Renal pelvis (tissue), 4 donors: ENCODE measurements around the gene TRIM58. TPM values are rescaled to one million over a fixed set of nuclear protein-coding genes. Genes with fewer than 3 reads are reported as not detected.

ENCODE experiments used
- DNase-seq: peaks from one replicate; pipeline ENCODE4 v3.0.0-alpha.2; 2013
- polyA plus RNA-seq, 3 donors: library from polyadenylated mRNA; unstranded; fragments of 120-200 nt; gene quantifications; one replicate each; pipeline ENCODE4 v1.2.1, GENCODE V29; 2013; ENCODE audit not compliant: insufficient read length in 3 of 3

TRIM58 gene
- polyA plus RNA-seq, 3 donors: 0.75 to 1.9 (median 1.1) TPM

GRCh38 chr1:247884797-247885413 lies 27.9 kb downstream of the TRIM58 start:
- no peak for DNase-seq

GRCh38 chr1:247895163-247895637 lies 38.2 kb downstream of the TRIM58 start, which contains the start of gene OR2W3:
Gene OR2W3 (plus strand): TSS chr1:247895587. CDS start chr1:247895587, 0 bp downstream.
- DNase-seq: no peak

DNA sequence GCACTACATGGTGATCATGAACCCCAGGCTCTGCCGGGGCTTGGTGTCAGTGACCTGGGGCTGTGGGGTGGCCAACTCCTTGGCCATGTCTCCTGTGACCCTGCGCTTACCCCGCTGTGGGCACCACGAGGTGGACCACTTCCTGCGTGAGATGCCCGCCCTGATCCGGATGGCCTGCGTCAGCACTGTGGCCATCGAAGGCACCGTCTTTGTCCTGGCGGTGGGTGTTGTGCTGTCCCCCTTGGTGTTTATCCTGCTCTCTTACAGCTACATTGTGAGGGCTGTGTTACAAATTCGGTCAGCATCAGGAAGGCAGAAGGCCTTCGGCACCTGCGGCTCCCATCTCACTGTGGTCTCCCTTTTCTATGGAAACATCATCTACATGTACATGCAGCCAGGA lies 39.0 kb downstream of the TRIM58 start:
- DNase-seq: no peak

GRCh38 chr1:247904122-247904521 lies 47.1 kb downstream of the TRIM58 start:
- DNase-seq: no peak

DNA sequence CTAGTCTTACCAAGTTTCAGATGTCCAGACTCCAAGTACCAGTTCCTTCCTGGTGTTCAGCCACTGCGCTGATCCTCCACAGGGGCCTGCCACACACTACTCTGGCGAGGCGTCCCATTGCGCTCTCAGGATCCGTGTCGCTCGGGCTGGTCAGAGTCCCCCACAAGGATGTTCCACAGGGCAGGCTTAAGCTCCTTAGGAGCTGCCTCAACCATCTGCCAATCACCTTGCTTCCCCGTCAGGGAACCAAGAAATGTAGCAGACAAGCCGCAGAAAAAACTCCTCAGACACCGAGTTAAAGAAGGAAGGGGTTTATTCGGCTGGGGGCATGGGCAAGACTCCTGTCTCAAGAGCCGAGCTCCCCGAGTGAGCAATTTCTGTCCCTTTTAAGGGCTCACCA lies 48.2 kb downstream of the TRIM58 start:
- no peak for DNase-seq

DNA sequence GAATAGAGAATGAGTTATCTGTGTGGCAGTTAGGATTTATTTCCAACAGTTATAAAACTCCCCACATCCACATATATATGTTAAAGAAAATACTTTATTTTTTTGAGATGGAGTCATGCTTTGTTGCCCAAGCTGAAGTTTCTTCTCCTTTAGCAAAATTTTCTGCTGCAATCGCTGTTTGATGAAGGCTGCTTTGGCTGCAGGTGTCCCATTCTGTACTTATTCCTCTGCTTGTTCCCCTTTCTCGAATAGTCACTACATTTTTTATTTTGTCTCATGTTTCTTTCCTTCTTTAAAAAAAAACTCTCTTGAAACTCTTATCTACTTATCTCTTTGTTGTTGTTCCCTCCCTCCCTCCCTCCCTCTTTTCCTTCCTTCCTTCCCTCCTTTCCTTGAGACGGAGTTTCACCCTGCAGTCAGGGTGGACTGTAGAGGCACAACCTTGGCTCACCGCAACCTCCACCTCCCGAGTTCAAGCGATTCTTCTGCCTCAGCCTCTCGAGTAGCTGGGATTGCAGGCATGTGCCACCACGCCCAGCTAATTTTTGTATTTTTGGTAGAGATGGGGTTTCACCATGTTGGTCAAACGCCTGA lies 49.0 kb downstream of the TRIM58 start:
- no peak for DNase-seq

- no peak for DNase-seq
Observed at GRCh38 chr1:247906504-247907047, 49.6 kb downstream of the TRIM58 start.

DNA sequence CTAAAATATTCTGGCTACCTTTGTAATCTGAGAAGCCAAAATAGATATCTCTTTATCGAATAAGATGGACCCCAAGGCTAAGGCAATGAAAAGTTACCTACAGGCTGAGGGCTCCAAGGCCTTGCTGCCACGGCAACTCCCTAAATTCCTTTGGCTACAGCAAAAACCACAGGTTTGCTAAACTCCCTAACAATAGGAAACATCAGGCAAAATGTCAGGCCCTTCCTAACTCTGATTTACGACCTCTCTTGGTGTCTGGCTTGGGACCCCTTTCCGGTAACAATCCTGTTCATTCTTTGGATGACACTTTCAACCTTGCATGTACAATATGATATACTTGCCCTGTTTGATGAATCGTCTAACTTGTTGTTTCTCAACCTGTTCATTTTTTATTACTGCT lies 51.8 kb downstream of the TRIM58 start:
- DNase-seq: no peak

- no peak for DNase-seq
Observed at GRCh38 chr1:247913786-247914185, 56.8 kb downstream of the TRIM58 start.

DNA sequence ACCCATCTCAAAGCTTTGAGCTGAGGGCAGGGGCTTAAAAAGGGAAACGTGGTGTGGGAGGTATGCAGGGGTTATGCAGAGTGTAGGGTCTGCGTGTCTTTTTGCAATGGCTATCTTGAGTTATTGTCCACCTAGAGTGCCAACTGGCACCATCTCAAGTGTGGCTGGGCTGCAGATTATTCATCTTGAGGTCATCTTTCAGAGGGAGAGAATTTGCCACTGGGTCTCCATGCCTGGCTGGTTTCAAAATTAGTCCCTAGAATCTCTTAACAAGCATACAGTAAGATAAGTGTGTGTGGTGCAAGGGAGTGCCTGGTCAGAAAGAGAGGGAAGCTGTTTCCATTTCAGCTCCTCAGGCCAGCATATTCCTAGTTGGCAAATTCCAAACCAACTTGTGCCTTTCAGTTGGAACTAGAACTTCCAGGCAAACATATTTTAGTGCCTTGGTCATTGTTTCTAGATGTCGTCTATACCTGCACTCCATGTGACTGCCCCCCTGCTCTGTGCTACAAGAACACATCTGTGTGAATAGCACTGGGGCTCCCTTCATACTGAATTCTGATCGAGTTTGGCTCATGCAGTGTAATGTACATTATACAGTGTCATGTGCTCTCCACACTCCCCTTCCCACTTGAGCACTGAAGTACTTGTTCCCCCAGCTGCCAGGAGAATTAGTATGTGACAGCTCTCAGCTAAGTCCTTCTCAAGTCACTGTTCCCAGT lies 58.1 kb downstream of the TRIM58 start:
- DNase-seq: no peak

DNA sequence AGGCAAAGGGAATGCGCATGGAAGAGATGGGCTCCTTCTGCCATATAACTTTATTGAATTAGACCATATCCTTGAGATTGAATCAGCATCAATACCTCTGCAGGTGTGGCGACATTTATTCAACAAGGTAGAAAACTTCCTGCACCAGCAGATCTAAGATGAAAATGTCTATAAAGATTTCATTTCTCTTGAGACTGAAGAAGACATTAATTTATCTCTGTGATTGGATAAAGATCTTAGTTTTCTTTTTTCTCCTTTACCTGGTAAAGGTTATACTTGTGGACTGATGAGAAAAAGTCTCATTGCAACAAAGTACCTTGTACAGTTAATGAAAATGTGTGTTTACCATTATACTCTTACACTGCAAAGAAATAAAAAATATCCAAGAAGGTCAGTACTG lies 63.0 kb downstream of the TRIM58 start, which contains the start of gene OR2T8:
Gene OR2T8, plus strand, starts transcription at position 301 of the 400 bp plus-strand sequence. CDS start 766 bp downstream, outside the sequence.
- DNase-seq: no peak

DNA sequence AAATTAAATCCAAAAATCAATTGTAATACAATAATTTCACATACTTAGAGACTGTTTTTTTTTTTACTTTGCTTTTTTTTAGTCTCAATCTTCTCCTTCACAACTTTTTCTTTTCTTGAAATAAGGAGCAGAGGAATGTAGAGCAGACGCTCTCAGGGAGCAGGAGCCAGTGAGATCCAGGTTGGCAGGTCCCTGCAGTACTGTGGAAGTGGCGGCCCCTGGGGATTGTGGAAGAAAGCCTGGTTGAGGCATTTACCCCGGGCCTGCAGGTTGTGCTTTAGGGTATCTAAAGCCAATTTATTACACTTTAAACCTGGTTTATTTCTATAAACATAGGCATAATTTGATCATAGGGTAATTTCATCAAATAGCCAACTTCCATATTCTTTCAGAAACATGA lies 67.0 kb downstream of the TRIM58 start:
- no peak for DNase-seq

DNA sequence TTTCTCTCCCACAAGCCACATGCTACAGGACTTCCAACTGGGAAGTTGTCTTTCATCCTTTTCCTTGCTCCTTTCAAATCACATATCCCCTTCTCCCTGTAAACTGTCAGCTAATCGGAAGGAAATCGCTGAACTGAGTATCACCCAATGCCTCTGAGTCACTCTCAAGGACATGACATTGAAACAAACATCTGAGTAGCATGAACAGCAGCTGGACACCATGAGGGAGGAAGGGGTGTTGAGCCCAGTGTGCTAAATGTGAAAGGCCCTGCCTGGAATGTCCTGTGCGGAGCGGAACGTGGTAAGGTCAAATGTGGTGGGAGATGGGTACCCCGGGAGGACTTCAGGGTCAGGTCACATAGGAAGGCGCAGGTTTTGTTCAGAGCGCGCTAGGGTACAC lies 67.9 kb downstream of the TRIM58 start, which contains the start of gene OR2AJ1:
Gene OR2AJ1, plus strand, starts transcription at position 22 of the 400 bp plus-strand sequence. CDS start 8,880 bp downstream, outside the sequence.
- no peak for DNase-seq

Other genes with a start within 250 kb of the TRIM58 start
- gene OR13G1, start 177.4 kb upstream of the TRIM58 start, polyA plus RNA-seq: under 1 TPM in 1 of 3 donors, not detected in 2; 0.06 TPM
- not detected for gene OR6F1, start 140.5 kb upstream of the TRIM58 start, polyA plus RNA-seq
- gene OR14K1, start 118.6 kb upstream of the TRIM58 start, polyA plus RNA-seq: not detected
- not detected for gene OR14A2, start 109.0 kb upstream of the TRIM58 start, polyA plus RNA-seq
- gene OR1C1, start 96.6 kb upstream of the TRIM58 start, polyA plus RNA-seq: not detected
- not detected for gene OR14A16, start 33.1 kb upstream of the TRIM58 start, polyA plus RNA-seq
- not detected for gene OR11L1, start 15.3 kb upstream of the TRIM58 start, polyA plus RNA-seq
- under 1 TPM; 0.20 to 0.55 (median 0.24) TPM for gene OR2W3, start 38.4 kb downstream of the TRIM58 start, polyA plus RNA-seq
- not detected for gene OR2T8, start 63.1 kb downstream of the TRIM58 start, polyA plus RNA-seq
- gene OR2AJ1, start 67.7 kb downstream of the TRIM58 start, polyA plus RNA-seq: not detected
- gene OR2L8, start 91.7 kb downstream of the TRIM58 start, polyA plus RNA-seq: not detected
- not detected for gene OR2AK2, start 108.0 kb downstream of the TRIM58 start, polyA plus RNA-seq
- gene OR2L5, start 156.5 kb downstream of the TRIM58 start, polyA plus RNA-seq: not detected
- gene OR2L2, start 172.9 kb downstream of the TRIM58 start, polyA plus RNA-seq: under 1 TPM; 0.06 to 0.12 (median 0.10) TPM
- not detected for gene OR2L3, start 189.6 kb downstream of the TRIM58 start, polyA plus RNA-seq
- gene OR2L13, start 238.0 kb downstream of the TRIM58 start, polyA plus RNA-seq: not detected